ENCODE results near the gene LYPD6B.

- no peak for TF ChIP-seq POLR2AphosphoS5 (IDR thresholded peaks at IDR 0.05)
- no peak for TF ChIP-seq CTCF (IDR thresholded peaks at IDR 0.05)
- TF ChIP-seq EP300 (IDR thresholded peaks at IDR 0.05) = no peak
- TF ChIP-seq POLR2A (IDR thresholded peaks at IDR 0.05) = no peak
Observed at GRCh38 chr2:149021271-149021719, 17.2 kb upstream of the LYPD6B start.

Measured in gastroesophageal sphincter (tissue), 3 donors.